Type B pancreatic cell (in vitro differentiated cells): ENCODE data around the gene PODXL. TPM values are rescaled to one million over a fixed set of nuclear protein-coding genes. Genes with fewer than 3 reads are reported as not detected.
A peak's percentile ranks its signal among the peaks of the same experiment; 100 is the strongest.

Experiments used
- DNase-seq: peaks from one replicate; pipeline ENCODE4 v3.0.0; 2021; ENCODE audit warnings: mixed read lengths; ENCODE audit not compliant: unreplicated experiment; ENCODE audit errors: extremely low spot score
- H3K27ac Mint-ChIP-seq: 2 replicates; pipeline ENCODE4 v1.8.0; 2021; ENCODE audit warnings: mild to moderate bottlenecking, mixed read lengths
- H3K27me3 Mint-ChIP-seq: 2 replicates; pipeline ENCODE4 v1.8.0; 2021; ENCODE audit warnings: mixed read lengths
- H3K36me3 Mint-ChIP-seq: 2 replicates; pipeline ENCODE4 v1.8.0; 2021; ENCODE audit warnings: mixed read lengths
- H3K4me1 Mint-ChIP-seq: one replicate; pipeline ENCODE4 v1.8.0; 2021; ENCODE audit warnings: mixed read lengths; ENCODE audit not compliant: unreplicated experiment
- H3K4me3 Mint-ChIP-seq: 2 replicates; pipeline ENCODE4 v1.8.0; 2021; ENCODE audit warnings: mild to moderate bottlenecking, mixed read lengths
- H3K9me3 Mint-ChIP-seq: 2 replicates; pipeline ENCODE4 v1.8.0; 2021; ENCODE audit warnings: mixed read lengths
- total RNA-seq: library from RNA; stranded (reverse); gene quantifications from 2 replicates; pipeline ENCODE4 v1.2.1, GENCODE V29; 2021; ENCODE audit warnings: low replicate concordance
- TF ChIP-seq, protein P1 (sequence below): fragments of 200-600 bp; sonication (generic); conservative IDR thresholded peaks from 2 replicates; pipeline ENCODE4 v1.5.0; 2021; ENCODE audit warnings: antibody characterized with exemption, mild to moderate bottlenecking

The PODXL gene
- total RNA-seq, 1 donor from 2014 or later = 44.1 TPM

DNA sequence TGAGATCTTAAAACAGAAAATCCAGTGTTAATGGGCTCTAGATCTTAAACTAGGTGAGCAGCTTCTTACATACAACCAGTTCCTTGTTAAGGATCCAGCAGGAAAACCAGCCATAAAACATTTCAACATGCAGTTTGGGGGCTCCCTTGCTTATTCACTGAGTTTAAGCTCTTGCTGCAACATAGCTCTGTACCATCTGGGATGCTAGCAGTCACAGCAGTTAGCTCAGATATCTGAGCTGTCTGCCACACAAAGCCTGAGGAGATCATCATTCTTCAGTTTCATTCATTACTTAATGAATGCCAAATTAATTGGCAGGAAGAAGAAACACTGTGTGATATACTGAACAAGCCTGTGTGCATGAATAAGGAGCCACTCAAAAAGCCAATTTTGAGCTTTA, 62.8 kb downstream of the PODXL start:
- H3K27me3 Mint-ChIP-seq = no peaks in the 10 kb centered on the region
- H3K27ac Mint-ChIP-seq = no peak overlapping the region
- DNase-seq = no peak
- peaks cover 16% of the 10 kb centered on the region for H3K36me3 Mint-ChIP-seq
- TF ChIP-seq, protein P1, sequence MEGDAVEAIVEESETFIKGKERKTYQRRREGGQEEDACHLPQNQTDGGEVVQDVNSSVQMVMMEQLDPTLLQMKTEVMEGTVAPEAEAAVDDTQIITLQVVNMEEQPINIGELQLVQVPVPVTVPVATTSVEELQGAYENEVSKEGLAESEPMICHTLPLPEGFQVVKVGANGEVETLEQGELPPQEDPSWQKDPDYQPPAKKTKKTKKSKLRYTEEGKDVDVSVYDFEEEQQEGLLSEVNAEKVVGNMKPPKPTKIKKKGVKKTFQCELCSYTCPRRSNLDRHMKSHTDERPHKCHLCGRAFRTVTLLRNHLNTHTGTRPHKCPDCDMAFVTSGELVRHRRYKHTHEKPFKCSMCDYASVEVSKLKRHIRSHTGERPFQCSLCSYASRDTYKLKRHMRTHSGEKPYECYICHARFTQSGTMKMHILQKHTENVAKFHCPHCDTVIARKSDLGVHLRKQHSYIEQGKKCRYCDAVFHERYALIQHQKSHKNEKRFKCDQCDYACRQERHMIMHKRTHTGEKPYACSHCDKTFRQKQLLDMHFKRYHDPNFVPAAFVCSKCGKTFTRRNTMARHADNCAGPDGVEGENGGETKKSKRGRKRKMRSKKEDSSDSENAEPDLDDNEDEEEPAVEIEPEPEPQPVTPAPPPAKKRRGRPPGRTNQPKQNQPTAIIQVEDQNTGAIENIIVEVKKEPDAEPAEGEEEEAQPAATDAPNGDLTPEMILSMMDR = no peak
- H3K4me1 Mint-ChIP-seq = no peaks in the 10 kb centered on the region
- H3K9me3 Mint-ChIP-seq = no peaks in the 10 kb centered on the region
- no peak overlapping the region for H3K4me3 Mint-ChIP-seq

GRCh38 chr7:131493081-131493480, 63.3 kb downstream of the PODXL start:
- peaks cover 16% of the 10 kb centered on the region for H3K36me3 Mint-ChIP-seq
- H3K27ac Mint-ChIP-seq = no peak overlapping the region
- H3K27me3 Mint-ChIP-seq = no peaks in the 10 kb centered on the region
- no peak for DNase-seq
- no peaks in the 10 kb centered on the region for H3K9me3 Mint-ChIP-seq
- H3K4me3 Mint-ChIP-seq = no peak overlapping the region
- no peaks in the 10 kb centered on the region for H3K4me1 Mint-ChIP-seq
- TF ChIP-seq, protein P1 = no peak

DNA sequence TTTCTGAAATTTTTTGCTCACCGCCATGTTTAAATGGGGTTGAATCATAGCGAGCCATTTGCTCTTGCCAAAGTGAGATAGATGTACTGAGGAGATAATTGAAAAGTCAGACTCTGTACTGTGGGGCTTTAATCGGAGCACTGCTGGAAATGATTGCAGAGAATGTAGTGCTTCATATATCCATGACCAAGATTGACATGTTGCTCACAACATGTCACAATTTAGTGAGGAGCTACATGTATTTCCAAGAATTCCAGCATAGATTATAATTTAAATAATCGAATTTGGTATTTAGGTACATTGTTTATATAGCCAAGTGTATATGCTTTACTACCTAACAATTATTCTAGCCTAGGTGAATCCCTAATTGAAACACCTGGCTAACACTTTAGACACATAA, 66.5 kb downstream of the PODXL start:
- no peaks in the 10 kb centered on the region for H3K4me1 Mint-ChIP-seq
- no peak for DNase-seq
- peaks cover 3% of the 10 kb centered on the region for H3K36me3 Mint-ChIP-seq
- H3K4me3 Mint-ChIP-seq = no peak overlapping the region
- TF ChIP-seq, protein P1 = no peak
- H3K27me3 Mint-ChIP-seq = no peaks in the 10 kb centered on the region
- H3K27ac Mint-ChIP-seq = no peak overlapping the region
- no peaks in the 10 kb centered on the region for H3K9me3 Mint-ChIP-seq

DNA sequence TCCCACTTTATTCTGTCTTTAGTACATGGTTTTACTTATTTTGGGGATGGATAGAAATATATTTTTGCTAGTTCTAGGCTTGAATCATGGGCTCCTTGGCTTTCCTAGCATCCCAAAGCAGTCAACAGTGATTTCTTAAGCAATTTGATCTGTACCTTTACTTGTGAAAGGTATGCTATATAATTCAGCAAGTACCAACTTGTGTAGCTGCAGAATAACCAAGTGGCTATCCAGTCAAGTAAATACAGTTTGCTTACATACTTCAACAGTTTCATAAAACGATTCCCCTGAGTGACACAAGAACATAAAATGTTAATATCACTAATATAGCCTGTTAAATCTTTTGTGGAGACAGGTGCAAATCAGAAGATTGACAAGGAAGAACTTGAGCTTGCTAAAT, 67.2 kb downstream of the PODXL start:
- Mint-ChIP-seq H3K4me1 (no peaks in the 10 kb centered on the region), H3K4me3 (no peak overlapping the region), H3K36me3 (peaks cover 3% of the 10 kb centered on the region), H3K9me3 (no peaks in the 10 kb centered on the region), H3K27ac (no peak overlapping the region), H3K27me3 (no peaks in the 10 kb centered on the region)
- DNase-seq = no peak
- TF ChIP-seq, protein P1 = no peak

DNA sequence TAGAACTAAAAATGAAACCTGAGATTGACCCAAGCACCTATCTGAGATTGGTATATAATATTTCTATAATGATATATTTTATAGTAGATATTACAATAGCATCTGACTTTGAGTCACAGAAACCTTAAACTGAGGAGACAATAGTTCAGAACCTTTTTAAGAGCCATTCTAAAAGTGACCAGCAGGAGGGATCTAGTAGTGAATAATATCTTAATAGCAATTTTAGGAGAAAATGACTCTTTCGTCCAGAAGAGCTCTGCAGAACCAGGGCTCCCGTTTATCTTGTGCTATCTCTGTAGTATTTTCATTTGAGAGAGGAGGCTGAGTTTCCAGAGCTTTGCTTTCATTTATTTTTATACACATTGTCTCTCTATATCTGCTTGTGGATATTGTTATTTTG, 68.1 kb downstream of the PODXL start:
- no peak overlapping the region for H3K27ac Mint-ChIP-seq

More for the DNA sequence above, 68.1 kb downstream of the PODXL start:
- TF ChIP-seq, protein P1 = peak; percentile 63
- Mint-ChIP-seq H3K36me3 (peaks cover 5% of the 10 kb centered on the region), H3K4me1 (no peaks in the 10 kb centered on the region), H3K27me3 (no peaks in the 10 kb centered on the region), H3K4me3 (no peak overlapping the region), H3K9me3 (no peaks in the 10 kb centered on the region)
- DNase-seq = no peak
